ENCODE data around the gene AOPEP.

GRCh38 chr9:95073042-95073607 is 346.6 kb downstream of the AOPEP start:
- peak in 1 of 4 experiments; percentile 5 for TF ChIP-seq CTCF (IDR thresholded peaks at IDR 0.05)
- no peak for TF ChIP-seq POLR2A (IDR thresholded peaks at IDR 0.05)

Data from uterus (tissue), 2 donors.